Suppressor macrophage treated with lipopolysaccharide for 4 hours (primary cell): ENCODE results near the gene TIMMDC1.
"Not testable (repeated sequence)": the region's sequence is repeated elsewhere in the genome, so short reads cannot be mapped to it uniquely, and the experiment has no call there.

ENCODE experiments used
- DNase-seq: peaks from one replicate; pipeline ENCODE4 v3.0.0-alpha.2; 2020

Gene TIMMDC1

GRCh38 chr3:119514637-119515036, 16.3 kb downstream of the TIMMDC1 start:
- no peak for DNase-seq

GRCh38 chr3:119517112-119517511, 18.8 kb downstream of the TIMMDC1 start:
- DNase-seq, result no peak

GRCh38 chr3:119518026-119518425, 19.7 kb downstream of the TIMMDC1 start:
- no peak for DNase-seq

GRCh38 chr3:119524931-119525662, 26.8 kb downstream of the TIMMDC1 start:
- DNase-seq, result peak; percentile 51

- DNase-seq, result no peak
Measured at GRCh38 chr3:119527714-119528113, 29.4 kb downstream of the TIMMDC1 start.

GRCh38 chr3:119529883-119530282, 31.5 kb downstream of the TIMMDC1 start:
- no peak for DNase-seq

GRCh38 chr3:119530456-119530855, 32.1 kb downstream of the TIMMDC1 start:
- DNase-seq, result no peak

GRCh38 chr3:119531151-119531550, 32.8 kb downstream of the TIMMDC1 start:
- DNase-seq, result no peak

GRCh38 chr3:119534296-119534695, 35.9 kb downstream of the TIMMDC1 start:
- no peak for DNase-seq

GRCh38 chr3:119536757-119537156, 38.4 kb downstream of the TIMMDC1 start:
- no peak for DNase-seq

- DNase-seq, result no peak
Measured at GRCh38 chr3:119538772-119539171, 40.4 kb downstream of the TIMMDC1 start.

- no peak for DNase-seq
Measured at GRCh38 chr3:119541547-119541946, 43.2 kb downstream of the TIMMDC1 start.

GRCh38 chr3:119542168-119542767, 43.9 kb downstream of the TIMMDC1 start:
- DNase-seq, result no peak

- DNase-seq, result no peak
Measured at GRCh38 chr3:119543147-119543546, 44.8 kb downstream of the TIMMDC1 start.

- DNase-seq, result peak; percentile 48
Measured at GRCh38 chr3:119547227-119547626, 48.9 kb downstream of the TIMMDC1 start.

GRCh38 chr3:119548341-119548740, 50.0 kb downstream of the TIMMDC1 start:
- DNase-seq, result peak; percentile 66

- peak; percentile 81 for DNase-seq
Measured at GRCh38 chr3:119550192-119550910, 52.0 kb downstream of the TIMMDC1 start.

GRCh38 chr3:119551598-119551997, 53.3 kb downstream of the TIMMDC1 start:
- DNase-seq, result no peak

- DNase-seq, result not testable (repeated sequence)
Measured at GRCh38 chr3:119552928-119553327, 54.6 kb downstream of the TIMMDC1 start.

GRCh38 chr3:119553823-119554415, 55.6 kb downstream of the TIMMDC1 start:
- no peak for DNase-seq

GRCh38 chr3:119555309-119555735, 57.0 kb downstream of the TIMMDC1 start:
- peak; percentile 97 for DNase-seq

GRCh38 chr3:119555929-119556328, 57.6 kb downstream of the TIMMDC1 start:
- no peak for DNase-seq

GRCh38 chr3:119557192-119557876, 59.0 kb downstream of the TIMMDC1 start:
- DNase-seq, result no peak
